ENCODE results near the gene SENP7. TPM values are rescaled to one million over a fixed set of nuclear protein-coding genes. Genes with fewer than 3 reads are reported as not detected.

The SENP7 gene
- total RNA-seq, 4 donors from 2014 or later = 8.8 to 52.5 (median 15.1) TPM

GRCh38 chr3:101521211-101521701 lies 8.2 kb upstream of the SENP7 start:
- no peak for DNase-seq (ENCODE audit: low spot score)
- ATAC-seq (ENCODE audit: low FRiP score) = no peak

DNA sequence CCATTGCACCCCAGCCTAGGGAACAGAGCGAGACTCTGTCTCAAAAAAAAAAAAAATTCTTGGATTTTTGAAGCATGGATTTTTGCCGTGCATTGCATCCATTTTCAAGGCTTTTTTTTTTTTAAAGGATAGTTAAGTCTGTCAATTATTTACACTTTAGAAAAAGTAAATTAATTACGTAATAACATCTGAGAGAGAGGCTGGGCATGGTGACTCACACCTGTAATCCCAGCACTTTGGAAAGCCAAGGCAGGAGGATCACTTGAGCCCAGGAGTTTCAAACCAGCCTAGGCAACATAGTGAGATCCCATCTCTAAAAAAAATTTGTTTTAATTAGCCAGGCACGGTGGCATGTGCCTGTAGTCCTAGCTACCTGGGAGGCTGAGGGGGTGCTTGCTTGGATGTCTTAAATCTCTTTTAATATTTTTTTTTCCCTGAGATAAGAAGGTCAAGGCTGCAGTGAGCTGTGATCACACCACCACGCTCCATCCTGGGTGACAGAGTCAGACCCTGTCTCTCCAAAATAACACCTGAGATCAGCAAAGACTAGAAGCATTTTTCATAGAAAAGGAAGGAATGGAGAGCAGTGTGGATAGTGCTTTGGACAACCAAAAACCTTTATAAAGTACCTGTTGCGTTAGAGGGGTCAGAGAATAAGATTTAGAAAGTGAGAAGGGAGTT lies 6.8 kb upstream of the SENP7 start:
- no peak for TF ChIP-seq CTCF (IDR thresholded peaks at IDR 0.05)
- DNase-seq (ENCODE audit: low spot score) (no peak), ATAC-seq (ENCODE audit: low FRiP score) (no peak)

More at GRCh38 chr3:101521211-101521701, 8.2 kb upstream of the SENP7 start:
- no peak for TF ChIP-seq CTCF (IDR thresholded peaks at IDR 0.05)

DNA sequence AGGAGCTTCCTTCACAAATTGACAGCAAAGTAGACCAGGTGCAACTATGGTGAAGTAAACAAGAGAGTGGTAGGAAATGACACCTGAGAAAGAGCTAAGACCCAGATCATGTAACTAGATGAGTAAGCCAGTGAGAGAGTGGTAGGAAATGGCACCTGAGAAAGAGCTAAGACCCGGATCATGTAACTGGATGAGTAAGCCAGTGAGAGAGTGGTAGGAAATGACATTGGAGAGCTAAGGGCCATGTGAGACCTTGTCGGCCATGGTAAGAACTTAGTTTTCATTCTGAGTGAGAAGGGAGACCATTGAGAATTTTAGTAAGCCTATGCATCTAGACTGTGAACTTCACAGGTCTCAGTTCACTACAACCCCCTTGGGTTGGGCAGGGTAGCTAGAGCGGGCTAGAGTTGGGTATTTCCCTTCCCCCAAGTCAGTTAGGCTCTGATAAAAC lies 5.4 kb upstream of the SENP7 start:
- DNase-seq (ENCODE audit: low spot score) (no peak), ATAC-seq (ENCODE audit: low FRiP score) (no peak)
- no peak for TF ChIP-seq CTCF (IDR thresholded peaks at IDR 0.05)

GRCh38 chr3:101513419-101513986 lies 491 bp upstream of the SENP7 start:
- DNase-seq (ENCODE audit: low spot score) (no peak), ATAC-seq (ENCODE audit: low FRiP score) (peak; percentile 20)
- TF ChIP-seq CTCF (IDR thresholded peaks at IDR 0.05) = no peak

GRCh38 chr3:101512396-101512645 lies 691 bp downstream of the SENP7 start:
- DNase-seq (ENCODE audit: low spot score) (no peak), ATAC-seq (ENCODE audit: low FRiP score) (no peak)
- no peak for TF ChIP-seq CTCF (IDR thresholded peaks at IDR 0.05)

DNA sequence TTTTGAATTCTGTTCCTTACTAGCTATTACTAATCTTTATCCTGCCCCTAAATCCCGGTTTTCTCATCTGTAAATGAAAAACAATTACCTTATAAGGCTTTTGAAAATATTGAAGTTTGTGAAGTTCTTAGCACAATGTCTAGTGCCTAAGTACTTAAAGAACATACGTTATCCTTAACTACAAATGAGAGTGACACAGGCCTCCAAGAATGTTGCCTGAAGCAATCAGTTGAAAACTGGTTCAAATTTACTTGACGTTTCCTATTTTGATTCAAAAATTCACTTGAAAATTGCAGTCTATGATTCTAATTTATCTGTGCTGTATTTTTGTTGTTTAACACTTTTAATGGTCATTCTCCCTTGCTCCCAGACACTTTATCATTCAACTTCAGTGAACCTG lies 3.2 kb downstream of the SENP7 start:
- no peak for ATAC-seq (ENCODE audit: low FRiP score)
- TF ChIP-seq CTCF (IDR thresholded peaks at IDR 0.05) = no peak

GRCh38 chr3:101509281-101509680 lies 3.7 kb downstream of the SENP7 start:
- ATAC-seq (ENCODE audit: low FRiP score) (no peak), DNase-seq (ENCODE audit: low spot score) (no peak)
- no peak for TF ChIP-seq CTCF (IDR thresholded peaks at IDR 0.05)

More for the DNA sequence above, 3.2 kb downstream of the SENP7 start:
- no peak for DNase-seq (ENCODE audit: low spot score)
